HS-27A (cell line): ENCODE data around the gene EML2.
A peak's percentile ranks its signal among the peaks of the same experiment; 100 is the strongest.
"Not testable (repeated sequence)": the region's sequence is repeated elsewhere in the genome, so short reads cannot be mapped to it uniquely, and the experiment has no call there.

Experiments used
- DNase-seq: peaks from one replicate; pipeline ENCODE4 v3.0.0-alpha.2; 2012; ENCODE audit warnings: low read depth, missing footprints

EML2 gene

GRCh38 chr19:45653634-45654033 lies 14.4 kb upstream of the EML2 start:
- DNase-seq, result no peak

GRCh38 chr19:45650722-45651121 lies 11.5 kb upstream of the EML2 start:
- DNase-seq, result no peak

GRCh38 chr19:45646345-45646698 lies 7.1 kb upstream of the EML2 start:
- no peak for DNase-seq

- no peak for DNase-seq
Observed at GRCh38 chr19:45645631-45646344, 6.6 kb upstream of the EML2 start.

GRCh38 chr19:45645068-45645630 lies 6.0 kb upstream of the EML2 start:
- DNase-seq, result no peak

DNA sequence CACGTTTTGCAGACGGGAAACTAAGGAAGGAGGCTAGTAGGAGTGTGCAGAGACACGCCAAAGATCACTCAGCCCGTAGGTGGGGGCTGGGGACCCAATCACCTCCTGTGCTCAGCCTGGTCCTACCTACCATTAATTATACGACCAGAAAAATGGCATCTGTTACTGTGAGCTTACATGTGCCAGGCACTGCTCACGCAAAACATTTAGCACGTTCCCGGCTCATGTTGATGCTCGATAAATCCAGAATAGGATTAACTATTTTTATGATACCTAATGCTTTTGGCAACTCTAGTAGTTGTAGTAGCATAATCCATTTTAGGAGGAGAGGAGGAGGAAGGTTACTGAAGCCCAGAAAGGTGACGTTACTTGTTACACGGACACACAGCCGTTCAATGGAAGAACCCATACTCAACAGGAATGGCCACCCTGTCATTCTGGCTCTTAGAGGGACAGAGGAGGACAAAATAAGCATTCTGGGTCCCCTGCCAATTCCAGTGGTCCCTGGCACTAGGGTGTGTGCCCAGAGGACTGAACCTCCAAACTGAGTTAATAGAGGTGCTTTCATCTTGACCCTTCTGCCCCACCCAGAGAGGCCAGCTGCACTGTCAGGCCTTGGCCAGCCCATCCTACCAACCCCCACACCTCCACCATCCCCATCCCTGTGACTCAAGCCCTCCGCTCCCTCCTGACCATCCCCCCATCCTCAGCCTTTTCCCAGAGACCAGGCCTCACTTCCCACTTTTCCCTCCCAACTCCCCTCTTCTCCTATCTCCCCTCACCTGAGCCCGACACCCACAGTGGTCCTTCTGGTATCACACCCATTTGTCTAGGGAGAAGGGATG lies 5.0 kb upstream of the EML2 start:
- no peak for DNase-seq

DNA sequence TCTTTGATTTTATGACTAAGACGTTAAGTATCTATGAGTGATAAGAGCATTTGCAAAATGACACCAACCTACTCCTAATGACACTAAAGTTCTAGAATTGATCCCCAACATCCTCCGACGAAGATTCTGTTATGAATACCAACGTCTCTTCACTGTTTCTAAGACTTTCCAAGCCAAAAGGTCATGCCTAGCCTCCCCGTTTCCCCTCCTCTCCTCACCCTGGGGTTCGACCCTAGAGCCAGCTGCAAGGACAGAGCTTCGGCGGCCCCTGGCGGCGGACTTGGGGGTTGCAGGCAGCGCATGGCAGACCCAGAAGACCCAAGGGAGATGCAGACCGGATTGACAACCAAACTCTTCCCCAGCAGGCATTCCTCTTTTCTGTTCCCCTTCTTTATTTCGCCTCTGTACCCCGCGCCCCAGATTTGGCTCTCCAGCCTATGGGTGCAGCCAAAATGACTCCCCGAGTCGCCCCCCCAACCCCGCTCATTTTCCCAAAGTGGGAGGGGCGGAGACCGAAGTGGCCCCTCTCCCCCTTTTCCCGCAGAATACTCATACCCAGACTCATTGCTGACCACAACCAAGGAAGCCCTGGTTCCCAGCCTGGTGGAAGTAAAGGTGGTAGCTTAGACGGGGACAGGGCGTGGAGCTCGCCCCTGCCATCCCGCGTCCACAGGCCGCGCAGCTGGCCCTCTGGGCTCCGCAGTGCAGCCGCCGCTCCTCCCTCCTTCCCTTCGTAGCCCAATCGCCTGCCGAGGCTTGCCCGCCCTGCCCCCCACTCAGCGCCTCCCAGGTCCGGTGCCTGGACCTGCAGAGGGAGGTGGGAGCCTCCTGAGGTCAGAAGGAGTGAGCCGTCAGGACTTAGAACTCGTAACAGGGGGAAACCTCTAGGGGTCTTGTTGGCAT lies 4.1 kb upstream of the EML2 start:
- DNase-seq, result peak; percentile 84

- peak; percentile 97 for DNase-seq
Observed at GRCh38 chr19:45641274-45642105, 2.3 kb upstream of the EML2 start.

- DNase-seq, result no peak
Observed at GRCh38 chr19:45640849-45641273, 1.7 kb upstream of the EML2 start.

- DNase-seq, result no peak
Observed at GRCh38 chr19:45637890-45638667, 1.1 kb downstream of the EML2 start.

DNA sequence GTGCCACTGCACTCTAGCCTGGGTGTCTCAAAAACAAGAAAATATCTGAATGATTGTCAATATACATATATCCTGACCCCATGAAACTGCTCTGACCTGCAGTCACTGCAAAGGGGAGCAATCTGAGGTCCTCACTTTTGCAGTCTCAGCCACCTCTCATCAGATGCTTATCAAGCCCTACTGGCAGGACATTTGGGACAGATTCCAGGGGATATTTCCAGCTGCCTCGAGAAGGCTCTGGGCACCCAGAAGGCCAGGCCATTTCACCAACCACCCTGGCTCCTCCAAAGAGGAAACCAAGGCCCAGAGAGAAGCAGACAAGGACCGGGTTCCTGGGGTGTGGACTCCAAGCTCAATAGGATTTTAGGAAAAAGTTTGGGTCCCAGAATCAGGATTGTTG lies 2.3 kb downstream of the EML2 start:
- DNase-seq, result no peak

DNA sequence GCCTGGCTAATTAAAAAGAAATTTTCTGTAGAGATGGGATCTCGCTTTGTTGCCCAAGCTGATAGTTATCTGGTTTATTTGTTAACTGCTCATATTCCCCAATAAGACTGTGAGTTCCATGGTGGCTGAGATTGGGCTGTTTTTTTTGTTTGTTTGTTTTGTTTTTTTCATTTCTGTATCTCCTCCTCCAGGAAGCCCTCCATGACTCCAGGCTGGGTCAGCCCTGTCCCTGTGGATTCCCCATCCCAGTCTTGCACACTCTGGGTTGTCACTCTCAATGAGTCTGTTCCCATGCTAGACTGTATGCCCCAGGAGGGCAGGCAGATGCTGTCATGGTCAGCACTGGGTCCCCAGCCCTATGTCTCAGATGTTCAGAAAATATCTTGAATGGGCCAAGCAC lies 2.9 kb downstream of the EML2 start:
- no peak for DNase-seq

GRCh38 chr19:45632468-45633196 lies 6.6 kb downstream of the EML2 start:
- DNase-seq, result peak; percentile 90

- peak; percentile 91 for DNase-seq
Observed at GRCh38 chr19:45630463-45630862, 8.7 kb downstream of the EML2 start.

GRCh38 chr19:45629704-45630103 lies 9.5 kb downstream of the EML2 start:
- DNase-seq, result no peak

DNA sequence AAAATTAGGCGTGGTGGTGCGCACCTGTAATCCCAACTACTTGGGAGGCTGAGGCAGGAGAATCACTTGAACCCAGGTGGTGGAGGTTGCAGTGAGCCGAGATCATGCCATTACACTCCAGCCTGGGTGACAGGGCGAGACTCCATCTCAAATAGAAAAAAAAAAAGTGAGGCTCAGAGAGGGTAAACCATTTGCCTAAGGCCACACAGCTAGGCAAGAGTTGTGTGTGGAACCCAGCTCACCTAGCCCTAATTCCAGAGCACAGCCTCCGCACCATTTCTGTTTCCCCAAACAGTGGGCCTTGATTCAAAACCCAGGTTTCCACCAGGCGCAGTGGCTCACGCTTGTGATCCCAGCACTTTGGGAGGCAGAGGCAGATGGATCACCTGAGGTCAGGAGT lies 11.0 kb downstream of the EML2 start:
- not testable (repeated sequence) for DNase-seq

- DNase-seq, result no peak
Observed at GRCh38 chr19:45623984-45624383, 15.2 kb downstream of the EML2 start.

- no peak for DNase-seq
Observed at GRCh38 chr19:45621976-45622503, 17.2 kb downstream of the EML2 start.

- no peak for DNase-seq
Observed at GRCh38 chr19:45621389-45621788, 17.8 kb downstream of the EML2 start.

GRCh38 chr19:45616704-45617017 lies 22.5 kb downstream of the EML2 start:
- no peak for DNase-seq
